ENCODE measurements around the gene RASA3.

DNA sequence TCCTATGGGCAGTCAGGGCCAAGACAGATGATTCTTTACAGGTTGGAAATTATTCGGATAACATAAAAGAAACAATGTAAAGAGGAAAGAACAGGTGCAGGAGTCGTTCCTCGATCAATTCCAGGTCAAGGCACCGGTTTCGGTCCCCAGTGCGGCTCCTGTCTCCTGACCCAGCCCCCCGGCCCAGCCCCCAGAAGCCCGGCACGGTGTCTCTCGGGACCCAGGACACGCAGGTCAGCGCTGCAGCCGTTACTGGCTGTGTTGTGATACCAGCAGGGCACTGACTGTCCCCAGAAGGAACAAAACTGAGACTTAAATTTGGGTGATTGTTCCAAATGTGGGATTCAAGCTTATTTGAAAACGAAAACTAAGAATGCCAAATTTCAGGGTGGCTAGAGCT is 8.5 kb downstream of the RASA3 start:
- TF ChIP-seq CTCF (conservative IDR thresholded peaks at IDR 0.05; ENCODE audit: low read depth, low read length) (no peak), POLR2A (IDR thresholded peaks at IDR 0.05; ENCODE audit: low read depth, low read length) (no peak), MAZ (IDR thresholded peaks at IDR 0.05; ENCODE audit: borderline replicate concordance, low read depth, low read length) (no peak), SMC3 (IDR thresholded peaks at IDR 0.05; ENCODE audit: low read depth, low read length) (no peak), MXI1 (IDR thresholded peaks at IDR 0.05; ENCODE audit: borderline replicate concordance, low read depth, low read length) (no peak), NFE2L2 (IDR thresholded peaks at IDR 0.05; ENCODE audit: low read depth, low read length) (no peak), BHLHE40 (IDR thresholded peaks at IDR 0.05; ENCODE audit: low read depth, low read length) (no peak), RAD21 (IDR thresholded peaks at IDR 0.05; ENCODE audit: low read length) (no peak), CHD1 (IDR thresholded peaks at IDR 0.05; ENCODE audit: low read depth, low read length) (no peak), MAFK (IDR thresholded peaks at IDR 0.05; ENCODE audit: low read depth, low read length) (no peak)
- TF ChIP-seq, protein P1, sequence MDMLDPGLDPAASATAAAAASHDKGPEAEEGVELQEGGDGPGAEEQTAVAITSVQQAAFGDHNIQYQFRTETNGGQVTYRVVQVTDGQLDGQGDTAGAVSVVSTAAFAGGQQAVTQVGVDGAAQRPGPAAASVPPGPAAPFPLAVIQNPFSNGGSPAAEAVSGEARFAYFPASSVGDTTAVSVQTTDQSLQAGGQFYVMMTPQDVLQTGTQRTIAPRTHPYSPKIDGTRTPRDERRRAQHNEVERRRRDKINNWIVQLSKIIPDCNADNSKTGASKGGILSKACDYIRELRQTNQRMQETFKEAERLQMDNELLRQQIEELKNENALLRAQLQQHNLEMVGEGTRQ (IDR thresholded peaks at IDR 0.05; ENCODE audit: low read depth, low read length) = no peak

All from IMR-90 (cell line).